ENCODE results near the gene TSHZ2. TPM values are rescaled to one million over a fixed set of nuclear protein-coding genes. Genes with fewer than 3 reads are reported as not detected.

The TSHZ2 gene
- total and polyA plus RNA-seq, 2 donors (not counting 1 experiment from before 2014, with no cell fraction given) = 1.00 to 5.7 TPM

- H3K27me3 Mint-ChIP-seq = peaks cover 8% of the 10 kb centered on the region
- CTCF ChIA-PET = no interaction called here
- POLR2A ChIA-PET = no interaction called here
These were observed 20.5 kb downstream of the TSHZ2 start for GRCh38 chr20:52992632-52993031.

GRCh38 chr20:52993076-52993475 is 20.9 kb downstream of the TSHZ2 start:
- H3K27ac Mint-ChIP-seq = no peak overlapping the region
- TF ChIP-seq EZH2 (IDR thresholded peaks at IDR 0.05; ENCODE audit: borderline replicate concordance, insufficient read depth, low read depth, low read length, poor library complexity, severe bottlenecking) (no peak), CTCF (IDR thresholded peaks at IDR 0.05) (no peak)
- ChIA-PET POLR2A (no interaction called here), CTCF (no interaction called here)
- ATAC-seq (ENCODE audit: low read depth) = no peak
- no peak for DNase-seq
- H3K27me3 Mint-ChIP-seq = peaks cover 8% of the 10 kb centered on the region
- H3K4me3 ChIP-seq (ENCODE audit: control extremely low read depth in 1 of 5, extremely low read depth in 1 of 5, insufficient read depth in 1 of 5, low read depth in 2 of 5, low read length in 4 of 5) = no peak overlapping the region
- H3K9me3 ChIP-seq (ENCODE audit: control extremely low read depth in 1 of 3, control insufficient read depth in 2 of 3, insufficient read depth in 1 of 3, low read length in 2 of 3) = no peaks in the 10 kb centered on the region
- no peak overlapping the region for H3K27ac ChIP-seq (ENCODE audit: low read length in 2 of 2)
- no peak overlapping the region for H2AFZ ChIP-seq (ENCODE audit: insufficient read depth, low read depth, low read length, poor library complexity, severe bottlenecking)
- no peaks in the 10 kb centered on the region for H3K9me3 Mint-ChIP-seq (ENCODE audit: insufficient read depth)
- no peak overlapping the region for H3K4me2 ChIP-seq (replicated peaks; ENCODE audit: low read depth, low read length, poor library complexity, severe bottlenecking)
- H3K27me3 ChIP-seq (replicated peaks in 1 of 4; ENCODE audit: control extremely low read depth in 1 of 4, control insufficient read depth in 3 of 4, insufficient read depth in 4 of 4, low read length in 3 of 4) = no peaks in the 10 kb centered on the region
- no peaks in the 10 kb centered on the region for H4K20me1 ChIP-seq (ENCODE audit: control insufficient read depth, insufficient read depth, low read length, poor library complexity, severe bottlenecking)
- intact Hi-C loops (cut with micrococcal nuclease) = no loop called here
- H3K4me3 Mint-ChIP-seq = no peak overlapping the region
- H3K36me3 ChIP-seq (replicated peaks in 1 of 2; ENCODE audit: control extremely low read depth in 1 of 2, control insufficient read depth in 1 of 2, extremely low read depth in 1 of 2, insufficient read depth in 2 of 2, low read length in 1 of 2) = no peaks in the 10 kb centered on the region
- H3K4me1 ChIP-seq (ENCODE audit: control insufficient read depth in 2 of 2, insufficient read depth in 2 of 2, low read length in 2 of 2) = no peaks in the 10 kb centered on the region
- no peaks in the 10 kb centered on the region for H3K4me1 Mint-ChIP-seq
- H3K9ac ChIP-seq (ENCODE audit: low read length) = no peak overlapping the region
- H3K79me2 ChIP-seq (ENCODE audit: control insufficient read depth, insufficient read depth, low read length) = no peaks in the 10 kb centered on the region
- WGBS (ENCODE audit: insufficient coverage) = no CpG with 5 or more reads among the region's 3 CpGs

More at GRCh38 chr20:52992632-52993031, 20.5 kb downstream of the TSHZ2 start:
- no peak overlapping the region for H3K4me3 Mint-ChIP-seq
- no peaks in the 10 kb centered on the region for H3K79me2 ChIP-seq (ENCODE audit: control insufficient read depth, insufficient read depth, low read length)
- no peak for DNase-seq
- H3K4me1 Mint-ChIP-seq = no peaks in the 10 kb centered on the region
- H3K9me3 ChIP-seq (ENCODE audit: control extremely low read depth in 1 of 3, control insufficient read depth in 2 of 3, insufficient read depth in 1 of 3, low read length in 2 of 3) = no peaks in the 10 kb centered on the region
- H3K27ac ChIP-seq (ENCODE audit: low read length in 2 of 2) = no peak overlapping the region
- H3K9me3 Mint-ChIP-seq (ENCODE audit: insufficient read depth) = no peaks in the 10 kb centered on the region
- no peaks in the 10 kb centered on the region for H3K36me3 ChIP-seq (replicated peaks in 1 of 2; ENCODE audit: control extremely low read depth in 1 of 2, control insufficient read depth in 1 of 2, extremely low read depth in 1 of 2, insufficient read depth in 2 of 2, low read length in 1 of 2)
- intact Hi-C loops (cut with micrococcal nuclease) = no loop called here
- no peaks in the 10 kb centered on the region for H3K4me1 ChIP-seq (ENCODE audit: control insufficient read depth in 2 of 2, insufficient read depth in 2 of 2, low read length in 2 of 2)
- H3K4me2 ChIP-seq (replicated peaks; ENCODE audit: low read depth, low read length, poor library complexity, severe bottlenecking) = no peak overlapping the region
- WGBS (ENCODE audit: insufficient coverage) = no CpG with 5 or more reads among the region's 1 CpG
- ATAC-seq (ENCODE audit: low read depth) = no peak
- no peak overlapping the region for H3K9ac ChIP-seq (ENCODE audit: low read length)
- no peaks in the 10 kb centered on the region for H4K20me1 ChIP-seq (ENCODE audit: control insufficient read depth, insufficient read depth, low read length, poor library complexity, severe bottlenecking)
- no peak for TF ChIP-seq EZH2 (IDR thresholded peaks at IDR 0.05; ENCODE audit: borderline replicate concordance, insufficient read depth, low read depth, low read length, poor library complexity, severe bottlenecking)
- no peak for TF ChIP-seq CTCF (IDR thresholded peaks at IDR 0.05)
- no peak overlapping the region for H3K4me3 ChIP-seq (ENCODE audit: control extremely low read depth in 1 of 5, extremely low read depth in 1 of 5, insufficient read depth in 1 of 5, low read depth in 2 of 5, low read length in 4 of 5)
- H2AFZ ChIP-seq (ENCODE audit: insufficient read depth, low read depth, low read length, poor library complexity, severe bottlenecking) = no peak overlapping the region
- no peaks in the 10 kb centered on the region for H3K27me3 ChIP-seq (replicated peaks in 1 of 4; ENCODE audit: control extremely low read depth in 1 of 4, control insufficient read depth in 3 of 4, insufficient read depth in 4 of 4, low read length in 3 of 4)
- H3K27ac Mint-ChIP-seq = no peak overlapping the region
